HK-2 (cell line): Measurements from ENCODE around the gene DUSP2.

ENCODE experiments used
- DNase-seq: peaks from one replicate; pipeline ENCODE4 v3.0.0-alpha.2; 2018; ENCODE audit not compliant: unreplicated experiment

The DUSP2 gene

GRCh38 chr2:96099861-96100798 is 45.1 kb downstream of the DUSP2 start:
- no peak for DNase-seq

- DNase-seq = no peak
Measured at GRCh38 chr2:96098900-96099590, 46.2 kb downstream of the DUSP2 start.

- DNase-seq = no peak
Measured at GRCh38 chr2:96097951-96098823, 47.1 kb downstream of the DUSP2 start.

- no peak for DNase-seq
Measured at GRCh38 chr2:96097441-96097840, 47.8 kb downstream of the DUSP2 start.

GRCh38 chr2:96095116-96095636 is 50.1 kb downstream of the DUSP2 start:
- no peak for DNase-seq

- no peak for DNase-seq
Measured at GRCh38 chr2:96093528-96093927, 51.7 kb downstream of the DUSP2 start.
